GM10248 (cell line): Measurements from ENCODE around the gene BRSK2.

Experiments used
- CTCF ChIA-PET: fragments of 300-600 bp; sonication (Branson Sonifier 250); formaldehyde crosslinking; extraction: SDS; loops from one replicate; lab custom pipeline; 2021; ENCODE audit warnings: antibody characterized with exemption; lab: Yijun Ruan, JAX
- POLR2A ChIA-PET: fragments of 350-650 bp; sonication (Branson Sonifier 250); formaldehyde crosslinking; extraction: SDS; loops from one replicate; lab custom pipeline; 2020; ENCODE audit warnings: antibody characterized with exemption; lab: Yijun Ruan, JAX
- DNase-seq: peaks from one replicate; pipeline ENCODE4 v3.0.0; 2012; ENCODE audit errors: extremely low spot score
- TF ChIP-seq, protein P1 (sequence below): IDR thresholded peaks from 2 replicates; pipeline ENCODE4 v1.5.1; 2012; ENCODE audit warnings: mild to moderate bottlenecking, low read depth; ENCODE audit errors: extremely low read depth, missing control alignments, control extremely low read depth

The BRSK2 gene

DNA sequence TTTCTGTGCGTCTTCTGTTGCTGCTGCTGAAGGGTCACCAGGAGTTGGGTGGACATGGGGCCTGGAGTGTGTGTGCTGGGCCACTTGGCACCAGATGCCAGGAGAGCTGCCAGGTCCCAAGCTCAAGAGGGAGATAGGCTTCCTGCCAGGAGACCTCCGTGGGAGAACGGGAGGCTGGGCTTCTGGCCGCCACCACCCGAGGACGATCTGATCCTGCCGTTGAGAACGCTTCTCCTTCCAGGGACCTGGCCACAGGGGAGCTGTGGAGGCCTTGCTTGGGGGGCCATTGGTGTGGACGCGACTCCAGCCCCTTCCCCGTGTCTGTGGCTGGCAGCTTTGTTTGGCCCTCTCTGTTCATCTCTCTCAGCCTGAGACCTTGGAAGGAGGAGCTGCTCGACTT is 2.4 kb downstream of the BRSK2 start:
- POLR2A ChIA-PET, result no interaction called here
- no peak for DNase-seq
- TF ChIP-seq, protein P1, sequence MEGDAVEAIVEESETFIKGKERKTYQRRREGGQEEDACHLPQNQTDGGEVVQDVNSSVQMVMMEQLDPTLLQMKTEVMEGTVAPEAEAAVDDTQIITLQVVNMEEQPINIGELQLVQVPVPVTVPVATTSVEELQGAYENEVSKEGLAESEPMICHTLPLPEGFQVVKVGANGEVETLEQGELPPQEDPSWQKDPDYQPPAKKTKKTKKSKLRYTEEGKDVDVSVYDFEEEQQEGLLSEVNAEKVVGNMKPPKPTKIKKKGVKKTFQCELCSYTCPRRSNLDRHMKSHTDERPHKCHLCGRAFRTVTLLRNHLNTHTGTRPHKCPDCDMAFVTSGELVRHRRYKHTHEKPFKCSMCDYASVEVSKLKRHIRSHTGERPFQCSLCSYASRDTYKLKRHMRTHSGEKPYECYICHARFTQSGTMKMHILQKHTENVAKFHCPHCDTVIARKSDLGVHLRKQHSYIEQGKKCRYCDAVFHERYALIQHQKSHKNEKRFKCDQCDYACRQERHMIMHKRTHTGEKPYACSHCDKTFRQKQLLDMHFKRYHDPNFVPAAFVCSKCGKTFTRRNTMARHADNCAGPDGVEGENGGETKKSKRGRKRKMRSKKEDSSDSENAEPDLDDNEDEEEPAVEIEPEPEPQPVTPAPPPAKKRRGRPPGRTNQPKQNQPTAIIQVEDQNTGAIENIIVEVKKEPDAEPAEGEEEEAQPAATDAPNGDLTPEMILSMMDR, result no peak
- CTCF ChIA-PET, result interaction anchor here (1.0 kb wide), 1 partner anchor 261 kb away, joined by 5 read pairs; no protein-coding TSS in a partner anchor

DNA sequence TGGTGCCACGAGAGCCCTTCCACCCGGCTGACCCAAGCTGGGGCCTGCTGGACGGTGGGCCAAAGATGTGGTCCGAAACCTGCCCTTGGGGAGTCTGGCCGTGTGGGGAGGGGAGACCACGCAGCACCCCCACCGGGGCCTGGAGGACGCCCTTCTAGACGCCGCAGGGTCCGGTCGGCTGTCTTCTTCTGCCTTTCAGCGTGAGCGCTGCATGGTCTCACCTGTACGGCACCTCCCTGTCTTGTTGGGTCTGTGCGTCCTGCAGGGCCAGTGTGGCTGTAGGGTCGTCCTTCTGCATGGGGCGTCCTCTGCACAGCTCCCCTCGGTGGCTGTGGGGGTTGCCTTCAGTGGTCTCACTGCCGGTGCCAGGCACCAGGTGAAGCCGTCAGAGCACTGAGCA is 2.8 kb downstream of the BRSK2 start:
- ChIA-PET CTCF (interaction anchor here (1.0 kb wide), 1 partner anchor 260 kb away, joined by 5 read pairs; no protein-coding TSS in a partner anchor), POLR2A (no interaction called here)
- TF ChIP-seq, protein P1, result no peak
- DNase-seq, result no peak

DNA sequence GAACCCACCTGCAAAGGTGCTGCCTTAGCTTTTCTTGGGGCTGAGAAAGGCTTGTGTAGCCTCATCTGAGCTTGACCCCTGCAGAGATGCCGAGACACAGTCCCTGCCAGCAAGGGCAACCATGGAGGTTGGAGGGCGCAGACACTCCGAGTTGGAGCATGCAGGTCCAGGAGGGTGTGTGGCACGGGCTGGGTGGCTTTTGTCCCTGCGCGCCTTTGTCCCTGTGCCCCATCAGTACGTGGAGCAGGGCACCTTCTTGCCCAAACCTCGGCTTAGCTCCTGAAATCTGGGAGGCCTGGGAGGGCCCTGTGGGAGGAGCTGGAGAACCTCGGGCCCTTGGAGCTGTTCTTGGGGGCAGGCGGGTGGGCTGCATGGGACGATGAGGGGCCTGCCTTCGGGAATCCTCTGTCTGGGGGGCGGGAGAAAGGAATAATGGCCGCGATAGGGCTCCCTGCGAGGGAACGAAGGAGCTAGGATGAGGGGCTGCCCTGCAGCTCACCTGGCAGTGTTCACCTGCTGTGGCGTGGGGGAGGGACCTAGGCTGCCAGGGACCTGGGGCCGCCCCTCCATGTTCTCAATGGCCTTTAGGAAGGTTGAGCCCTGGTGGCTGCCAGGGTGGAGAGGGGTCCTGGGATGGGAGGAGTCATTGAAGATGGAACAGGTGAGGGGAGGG is 3.4 kb downstream of the BRSK2 start:
- CTCF ChIA-PET, result no interaction called here
- TF ChIP-seq, protein P1, result no peak
- POLR2A ChIA-PET, result no interaction called here
- DNase-seq, result no peak

DNA sequence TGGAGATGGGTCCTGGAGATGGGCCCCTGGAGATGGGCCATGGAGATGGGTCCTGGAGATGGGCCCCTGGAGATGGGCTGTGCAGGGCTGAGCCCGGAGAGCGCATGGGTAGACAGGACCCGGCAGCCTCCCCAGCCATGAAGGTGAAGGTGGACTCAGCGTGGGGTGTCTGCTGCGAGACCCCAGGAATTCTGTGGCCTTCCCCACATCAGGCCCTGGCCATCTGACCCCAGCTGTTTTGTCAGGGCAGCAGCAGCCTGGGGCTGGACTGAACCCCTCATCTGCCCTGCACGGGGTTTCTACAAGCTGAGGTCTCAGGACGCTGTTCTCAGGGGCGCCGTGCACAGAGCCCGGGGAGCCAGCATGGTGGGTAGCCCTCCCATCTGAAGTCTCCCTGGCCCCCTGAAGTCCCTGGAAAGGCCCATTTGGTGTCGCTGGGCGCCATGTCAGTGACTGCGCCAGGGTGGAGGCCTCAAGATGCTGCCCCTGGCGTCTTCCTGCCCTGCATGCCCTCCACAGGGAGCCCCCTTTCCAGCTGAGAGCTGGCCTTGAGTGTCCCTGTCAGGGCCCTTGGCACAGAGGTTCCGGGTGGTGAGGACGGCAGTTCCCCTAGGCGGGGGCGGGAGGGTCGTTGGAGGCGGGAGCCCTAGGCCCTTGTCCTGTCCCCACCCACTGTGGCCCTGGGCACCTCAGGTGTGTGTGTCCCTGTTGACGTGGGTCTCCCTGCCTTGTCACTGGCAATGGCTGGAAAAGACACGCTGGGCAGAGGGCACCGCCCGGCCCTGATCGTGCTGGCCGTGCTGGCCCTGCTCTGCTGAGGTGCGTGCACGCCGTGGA is 5.4 kb downstream of the BRSK2 start:
- POLR2A ChIA-PET, result no interaction called here
- TF ChIP-seq, protein P1, result no peak
- CTCF ChIA-PET, result no interaction called here
- DNase-seq, result no peak

DNA sequence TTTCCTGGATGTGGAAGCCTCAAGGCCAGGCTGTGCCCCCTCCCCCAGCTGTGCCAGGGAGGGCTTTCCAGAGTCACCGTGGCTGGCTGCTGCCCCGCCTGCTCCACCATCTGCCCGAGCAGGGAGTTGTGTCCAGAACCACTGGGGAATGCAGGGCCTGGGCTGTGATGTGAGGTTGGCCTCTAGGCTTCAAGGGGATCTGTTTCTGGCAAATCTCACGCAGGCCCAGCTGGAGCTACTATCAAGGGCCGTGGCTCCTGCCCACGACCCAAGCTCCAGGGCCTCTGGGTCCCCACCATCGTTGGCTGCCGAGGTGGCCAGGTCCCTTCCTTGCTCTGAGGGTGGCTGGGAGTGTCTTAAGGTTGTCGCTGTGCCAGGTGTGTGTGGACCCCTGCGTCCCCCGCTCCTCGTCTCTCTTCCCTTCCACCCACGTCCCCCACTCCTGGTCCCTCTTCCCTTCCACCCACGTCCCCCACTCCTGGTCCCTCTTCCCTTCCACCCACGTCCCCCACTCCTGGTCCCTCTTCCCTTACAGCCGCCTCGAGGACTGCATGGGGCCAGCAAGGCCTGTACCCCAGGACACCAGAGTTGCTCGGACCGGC is 6.1 kb downstream of the BRSK2 start:
- ChIA-PET CTCF (no interaction called here), POLR2A (no interaction called here)
- TF ChIP-seq, protein P1, result no peak
- no peak for DNase-seq

- TF ChIP-seq, protein P1, result no peak
- POLR2A ChIA-PET, result no interaction called here
- DNase-seq, result no peak
- CTCF ChIA-PET, result no interaction called here
These were observed 6.7 kb downstream of the BRSK2 start for GRCh38 chr11:1396375-1396841.
